ENCODE measurements around the gene CALCR. TPM values are rescaled to one million over a fixed set of nuclear protein-coding genes. Genes with fewer than 3 reads are reported as not detected.

Gene CALCR
- total RNA-seq, 5 donors from 2014 or later (not counting 1 experiment from before 2014, with no cell fraction given) = not detected

- Histone ChIP-seq H3K27ac (ENCODE audit: low read length) (no peak overlapping the region), H3K4me1 (ENCODE audit: control insufficient read depth in 1 of 2, extremely low read depth in 1 of 2, insufficient read depth in 2 of 2, low read length in 2 of 2) (no peaks in the 10 kb centered on the region), H3K27me3 (replicated peaks in 1 of 2; ENCODE audit: control insufficient read depth in 2 of 2, extremely low read depth in 1 of 2, insufficient read depth in 2 of 2, low read length in 1 of 2) (no peaks in the 10 kb centered on the region), H3K4me3 (ENCODE audit: control insufficient read depth in 1 of 2, extremely low read depth in 1 of 2, low read length in 1 of 2) (no peak overlapping the region), H3K9me3 (no peaks in the 10 kb centered on the region), H3K36me3 (ENCODE audit: control insufficient read depth in 2 of 2, extremely low read depth in 1 of 2, insufficient read depth in 1 of 2, low read length in 1 of 2) (no peaks in the 10 kb centered on the region)
- Mint-ChIP-seq H3K36me3 (no peaks in the 10 kb centered on the region), H3K4me1 (no peaks in the 10 kb centered on the region), H3K27ac (no peak overlapping the region), H3K9me3 (no peaks in the 10 kb centered on the region), H3K4me3 (no peak overlapping the region), H3K27me3 (peaks cover 0 to 3% of the 10 kb centered on the region in 2 donors)
- no CpG with 5 or more reads among the region's 3 CpGs for WGBS (ENCODE audit: insufficient coverage)
- ChIA-PET POLR2A (no interaction called here), CTCF (no interaction called here)
- ATAC-seq (replicated peaks in 1 of 4) (no peak), DNase-seq (no peak)
Observed at GRCh38 chr7:93547716-93548115, 26.8 kb downstream of the CALCR start.

- CTCF ChIA-PET = no interaction called here
- Histone ChIP-seq H3K27ac (ENCODE audit: low read length) (no peak overlapping the region), H3K36me3 (ENCODE audit: control insufficient read depth in 2 of 2, extremely low read depth in 1 of 2, insufficient read depth in 1 of 2, low read length in 1 of 2) (no peaks in the 10 kb centered on the region), H3K27me3 (replicated peaks in 1 of 2; ENCODE audit: control insufficient read depth in 2 of 2, extremely low read depth in 1 of 2, insufficient read depth in 2 of 2, low read length in 1 of 2) (no peaks in the 10 kb centered on the region), H3K4me3 (ENCODE audit: control insufficient read depth in 1 of 2, extremely low read depth in 1 of 2, low read length in 1 of 2) (no peak overlapping the region), H3K9me3 (no peaks in the 10 kb centered on the region), H3K4me1 (ENCODE audit: control insufficient read depth in 1 of 2, extremely low read depth in 1 of 2, insufficient read depth in 2 of 2, low read length in 2 of 2) (no peaks in the 10 kb centered on the region)
- Mint-ChIP-seq H3K27me3 (peaks cover 0 to 3% of the 10 kb centered on the region in 2 donors), H3K27ac (no peak overlapping the region), H3K9me3 (no peaks in the 10 kb centered on the region), H3K4me3 (no peak overlapping the region), H3K4me1 (no peaks in the 10 kb centered on the region), H3K36me3 (no peaks in the 10 kb centered on the region)
- WGBS (ENCODE audit: insufficient coverage) = 100% methylated on average over 1 of the region's 2 CpGs
- POLR2A ChIA-PET = no interaction called here
- DNase-seq (no peak), ATAC-seq (replicated peaks in 1 of 4) (no peak)
Observed at GRCh38 chr7:93544691-93545090, 29.8 kb downstream of the CALCR start.

DNA sequence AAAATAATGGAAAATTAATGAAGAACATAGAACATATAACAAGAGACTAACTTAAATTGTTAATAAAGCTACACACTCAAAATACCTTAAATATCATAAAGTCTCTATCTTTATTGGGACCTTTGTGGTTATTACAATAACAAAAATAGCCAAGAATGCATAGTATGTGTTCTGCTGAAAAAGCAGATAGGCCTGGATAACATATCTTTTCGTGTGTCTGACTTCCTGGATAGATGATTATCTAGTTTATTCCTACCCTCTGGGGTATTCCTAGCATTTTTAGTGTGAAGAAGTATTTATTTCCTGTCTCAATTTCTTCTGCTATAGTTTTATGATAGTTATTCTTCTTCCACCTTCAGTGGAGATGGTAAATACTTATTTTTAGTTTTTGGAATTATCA lies 36.5 kb downstream of the CALCR start:
- no peaks in the 10 kb centered on the region for H3K27me3 Mint-ChIP-seq
- Histone ChIP-seq H3K27ac (ENCODE audit: low read length) (no peak overlapping the region), H3K4me1 (ENCODE audit: control insufficient read depth in 1 of 2, extremely low read depth in 1 of 2, insufficient read depth in 2 of 2, low read length in 2 of 2) (no peaks in the 10 kb centered on the region), H3K9me3 (no peaks in the 10 kb centered on the region), H3K27me3 (replicated peaks in 1 of 2; ENCODE audit: control insufficient read depth in 2 of 2, extremely low read depth in 1 of 2, insufficient read depth in 2 of 2, low read length in 1 of 2) (no peaks in the 10 kb centered on the region), H3K4me3 (ENCODE audit: control insufficient read depth in 1 of 2, extremely low read depth in 1 of 2, low read length in 1 of 2) (no peak overlapping the region), H3K36me3 (ENCODE audit: control insufficient read depth in 2 of 2, extremely low read depth in 1 of 2, insufficient read depth in 1 of 2, low read length in 1 of 2) (no peaks in the 10 kb centered on the region)
- CTCF ChIA-PET = no interaction called here
- no peak overlapping the region for H3K27ac Mint-ChIP-seq
- H3K4me3 Mint-ChIP-seq = no peak overlapping the region
- no CpG with 5 or more reads among the region's 1 CpG for WGBS (ENCODE audit: insufficient coverage)
- H3K4me1 Mint-ChIP-seq = no peaks in the 10 kb centered on the region
- POLR2A ChIA-PET = no interaction called here
- no peak for DNase-seq
- H3K36me3 Mint-ChIP-seq = no peaks in the 10 kb centered on the region
- ATAC-seq (replicated peaks in 1 of 4) = no peak
- no peaks in the 10 kb centered on the region for H3K9me3 Mint-ChIP-seq

GRCh38 chr7:93535616-93536015 lies 38.9 kb downstream of the CALCR start:
- Histone ChIP-seq H3K4me3 (ENCODE audit: control insufficient read depth in 1 of 2, extremely low read depth in 1 of 2, low read length in 1 of 2) (no peak overlapping the region), H3K36me3 (ENCODE audit: control insufficient read depth in 2 of 2, extremely low read depth in 1 of 2, insufficient read depth in 1 of 2, low read length in 1 of 2) (no peaks in the 10 kb centered on the region), H3K27me3 (replicated peaks in 1 of 2; ENCODE audit: control insufficient read depth in 2 of 2, extremely low read depth in 1 of 2, insufficient read depth in 2 of 2, low read length in 1 of 2) (no peaks in the 10 kb centered on the region), H3K27ac (ENCODE audit: low read length) (no peak overlapping the region), H3K4me1 (ENCODE audit: control insufficient read depth in 1 of 2, extremely low read depth in 1 of 2, insufficient read depth in 2 of 2, low read length in 2 of 2) (no peaks in the 10 kb centered on the region), H3K9me3 (no peaks in the 10 kb centered on the region)
- Mint-ChIP-seq H3K27ac (no peak overlapping the region), H3K27me3 (no peaks in the 10 kb centered on the region), H3K4me1 (no peaks in the 10 kb centered on the region), H3K4me3 (no peak overlapping the region), H3K9me3 (no peaks in the 10 kb centered on the region), H3K36me3 (no peaks in the 10 kb centered on the region)
- ChIA-PET CTCF (no interaction called here), POLR2A (no interaction called here)
- no peak for DNase-seq
- ATAC-seq (replicated peaks in 1 of 4) = no peak

- no peaks in the 10 kb centered on the region for H3K36me3 Mint-ChIP-seq
- CTCF ChIA-PET = no interaction called here
- H3K4me1 Mint-ChIP-seq = no peaks in the 10 kb centered on the region
- no peak overlapping the region for H3K27ac Mint-ChIP-seq
- no peaks in the 10 kb centered on the region for H3K27me3 Mint-ChIP-seq
- Histone ChIP-seq H3K4me3 (ENCODE audit: control insufficient read depth in 1 of 2, extremely low read depth in 1 of 2, low read length in 1 of 2) (no peak overlapping the region), H3K27ac (ENCODE audit: low read length) (no peak overlapping the region), H3K9me3 (no peaks in the 10 kb centered on the region), H3K36me3 (ENCODE audit: control insufficient read depth in 2 of 2, extremely low read depth in 1 of 2, insufficient read depth in 1 of 2, low read length in 1 of 2) (no peaks in the 10 kb centered on the region), H3K4me1 (ENCODE audit: control insufficient read depth in 1 of 2, extremely low read depth in 1 of 2, insufficient read depth in 2 of 2, low read length in 2 of 2) (no peaks in the 10 kb centered on the region), H3K27me3 (replicated peaks in 1 of 2; ENCODE audit: control insufficient read depth in 2 of 2, extremely low read depth in 1 of 2, insufficient read depth in 2 of 2, low read length in 1 of 2) (no peaks in the 10 kb centered on the region)
- no peaks in the 10 kb centered on the region for H3K9me3 Mint-ChIP-seq
- no peak for ATAC-seq (replicated peaks in 1 of 4)
- POLR2A ChIA-PET = no interaction called here
- no peak overlapping the region for H3K4me3 Mint-ChIP-seq
- DNase-seq = no peak
Observed at GRCh38 chr7:93530701-93531100, 43.8 kb downstream of the CALCR start.

DNA sequence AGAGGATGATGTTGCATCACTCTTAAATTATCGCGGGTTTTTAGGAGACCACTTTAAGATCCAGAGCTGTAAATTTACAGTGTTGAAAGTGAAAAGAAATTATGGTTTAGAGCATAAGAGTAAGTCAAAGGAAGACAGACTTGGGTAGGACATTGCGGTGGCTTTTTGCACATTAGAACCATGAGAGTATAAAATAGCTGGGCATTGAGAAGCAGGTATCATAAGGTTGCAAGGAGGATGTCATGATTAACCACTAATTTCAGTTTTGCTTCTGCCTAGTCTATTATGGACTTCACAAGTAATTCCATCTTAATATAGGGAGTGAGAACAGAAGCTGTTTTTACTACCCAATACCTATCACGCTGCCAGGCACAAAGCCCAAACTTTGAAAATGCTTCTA lies 57.7 kb downstream of the CALCR start:
- H3K27me3 ChIP-seq (replicated peaks in 1 of 2; ENCODE audit: control insufficient read depth in 2 of 2, extremely low read depth in 1 of 2, insufficient read depth in 2 of 2, low read length in 1 of 2) = no peaks in the 10 kb centered on the region
- no peaks in the 10 kb centered on the region for H3K36me3 Mint-ChIP-seq
- no peak overlapping the region for H3K4me3 ChIP-seq (ENCODE audit: control insufficient read depth in 1 of 2, extremely low read depth in 1 of 2, low read length in 1 of 2)
- no peaks in the 10 kb centered on the region for H3K9me3 ChIP-seq
- WGBS (ENCODE audit: insufficient coverage) = no CpG with 5 or more reads among the region's 4 CpGs
- DNase-seq (no peak), ATAC-seq (replicated peaks in 1 of 4) (no peak)
- H3K27me3 Mint-ChIP-seq = no peaks in the 10 kb centered on the region
- no peak overlapping the region for H3K27ac Mint-ChIP-seq
- H3K4me1 ChIP-seq (ENCODE audit: control insufficient read depth in 1 of 2, extremely low read depth in 1 of 2, insufficient read depth in 2 of 2, low read length in 2 of 2) = no peaks in the 10 kb centered on the region
- no peaks in the 10 kb centered on the region for H3K36me3 ChIP-seq (ENCODE audit: control insufficient read depth in 2 of 2, extremely low read depth in 1 of 2, insufficient read depth in 1 of 2, low read length in 1 of 2)
- no peak overlapping the region for H3K4me3 Mint-ChIP-seq
- H3K4me1 Mint-ChIP-seq = no peaks in the 10 kb centered on the region
- CTCF ChIA-PET = interaction anchor here in 1 of 2 donors (0.6 kb wide), 1 partner anchor 1960 kb away, joined by 3 read pairs; no protein-coding TSS in a partner anchor
- no peaks in the 10 kb centered on the region for H3K9me3 Mint-ChIP-seq
- no peak overlapping the region for H3K27ac ChIP-seq (ENCODE audit: low read length)
- POLR2A ChIA-PET = no interaction called here

- H3K4me3 ChIP-seq (ENCODE audit: control insufficient read depth in 1 of 2, extremely low read depth in 1 of 2, low read length in 1 of 2) = no peak overlapping the region
- POLR2A ChIA-PET = interaction anchor here in 1 of 2 donors (0.5 to 0.7 kb wide), 2 partner anchors 36 to 1071 kb away, joined by 3 to 15 read pairs; no protein-coding TSS in a partner anchor
- DNase-seq = no peak
- Mint-ChIP-seq H3K27me3 (no peaks in the 10 kb centered on the region), H3K36me3 (no peaks in the 10 kb centered on the region), H3K27ac (no peak overlapping the region), H3K4me3 (no peak overlapping the region), H3K4me1 (no peaks in the 10 kb centered on the region), H3K9me3 (no peaks in the 10 kb centered on the region)
- H3K27ac ChIP-seq (ENCODE audit: low read length) = no peak overlapping the region
- H3K4me1 ChIP-seq (ENCODE audit: control insufficient read depth in 1 of 2, extremely low read depth in 1 of 2, insufficient read depth in 2 of 2, low read length in 2 of 2) = no peaks in the 10 kb centered on the region
- CTCF ChIA-PET = no interaction called here
- H3K36me3 ChIP-seq (ENCODE audit: control insufficient read depth in 2 of 2, extremely low read depth in 1 of 2, insufficient read depth in 1 of 2, low read length in 1 of 2) = no peaks in the 10 kb centered on the region
- ATAC-seq (replicated peaks in 1 of 4) = no peak
- no peaks in the 10 kb centered on the region for H3K27me3 ChIP-seq (replicated peaks in 1 of 2; ENCODE audit: control insufficient read depth in 2 of 2, extremely low read depth in 1 of 2, insufficient read depth in 2 of 2, low read length in 1 of 2)
- WGBS (ENCODE audit: insufficient coverage) = no CpG with 5 or more reads among the region's 1 CpG
- H3K9me3 ChIP-seq = no peaks in the 10 kb centered on the region
Observed at GRCh38 chr7:93515144-93515543, 59.4 kb downstream of the CALCR start.
